Kidney epithelial cell (primary cell): ENCODE data around the gene RRAGC. TPM values are rescaled to one million over a fixed set of nuclear protein-coding genes. Genes with fewer than 3 reads are reported as not detected.

Experiments used
- DNase-seq: peaks from one replicate; pipeline ENCODE4 v3.0.0-alpha.2; 2010; ENCODE audit warnings: low read depth
- H3K27me3 ChIP-seq: 2 replicates; pipeline ENCODE4 v1.6.0; 2011; ENCODE audit warnings: low read length; ENCODE audit not compliant: control insufficient read depth, insufficient read depth
- H3K36me3 ChIP-seq: 2 replicates; pipeline ENCODE4 v1.5.1; 2011; ENCODE audit warnings: low read length; ENCODE audit not compliant: control insufficient read depth, insufficient read depth
- H3K4me3 ChIP-seq: 2 replicates; pipeline ENCODE4 v1.5.1; 2011; ENCODE audit warnings: low read depth, mild to moderate bottlenecking, control low read depth, low read length
- CTCF ChIP-seq: IDR thresholded peaks from 2 replicates; pipeline ENCODE4 v1.5.1; 2011; ENCODE audit warnings: mild to moderate bottlenecking, moderate library complexity, low read length, control low read depth, inconsistent platforms; ENCODE audit not compliant: insufficient read depth, poor library complexity, severe bottlenecking
- total RNA-seq: library from RNA; depleted of rRNA; stranded (reverse); fragments of >200 nt; gene quantifications from 2 replicates; pipeline ENCODE4 v1.2.3, GENCODE V29; 2015

Gene RRAGC
- total RNA-seq, 1 donor from 2014 or later = 40.3 TPM

- no peak for DNase-seq
- no peaks in the 10 kb centered on the region for H3K36me3 ChIP-seq
- no peak overlapping the region for H3K4me3 ChIP-seq
- TF ChIP-seq CTCF = no peak
- no peaks in the 10 kb centered on the region for H3K27me3 ChIP-seq
Measured at GRCh38 chr1:38867208-38867607, 7.6 kb upstream of the RRAGC start.

- no peaks in the 10 kb centered on the region for H3K27me3 ChIP-seq
- H3K4me3 ChIP-seq = no peak overlapping the region
- no peak for DNase-seq
- H3K36me3 ChIP-seq = no peaks in the 10 kb centered on the region
- TF ChIP-seq CTCF = no peak
Measured at GRCh38 chr1:38865112-38865715, 5.6 kb upstream of the RRAGC start.

- no peak for DNase-seq
- no peak for TF ChIP-seq CTCF
- Histone ChIP-seq H3K27me3 (no peaks in the 10 kb centered on the region), H3K4me3 (peak overlapping the region; percentile 78), H3K36me3 (no peaks in the 10 kb centered on the region)
Measured at GRCh38 chr1:38860454-38860795, 853 bp upstream of the RRAGC start.

GRCh38 chr1:38858833-38859560 lies 575 bp downstream of the RRAGC start:
- Histone ChIP-seq H3K27me3 (no peaks in the 10 kb centered on the region), H3K36me3 (no peaks in the 10 kb centered on the region), H3K4me3 (peak overlapping the region; percentile 78)
- DNase-seq = peak; percentile 37
- no peak for TF ChIP-seq CTCF

- no peak for TF ChIP-seq CTCF
- no peak for DNase-seq
- no peak overlapping the region for H3K4me3 ChIP-seq
- H3K36me3 ChIP-seq = no peaks in the 10 kb centered on the region
- no peaks in the 10 kb centered on the region for H3K27me3 ChIP-seq
Measured at GRCh38 chr1:38852780-38853179, 6.8 kb downstream of the RRAGC start.

GRCh38 chr1:38848071-38848470 lies 11.5 kb downstream of the RRAGC start:
- no peak for TF ChIP-seq CTCF
- no peaks in the 10 kb centered on the region for H3K36me3 ChIP-seq
- H3K4me3 ChIP-seq = no peak overlapping the region
- DNase-seq = no peak
- H3K27me3 ChIP-seq = no peaks in the 10 kb centered on the region
